HG03280 (cell line): ENCODE results near the gene APEX1.
"Not testable (repeated sequence)": the region's sequence is repeated elsewhere in the genome, so short reads cannot be mapped to it uniquely, and the experiment has no call there.

Experiments
- ATAC-seq: cut with Tn5 transposase; IDR thresholded peaks from one replicate; pipeline ENCODE4 v1.9.1; 2021; ENCODE audit warnings: mild to moderate bottlenecking, moderate library complexity; ENCODE audit not compliant: unreplicated experiment

APEX1 gene

GRCh38 chr14:20435582-20436362 is 19.3 kb upstream of the APEX1 start, which contains the start of gene KLHL33:
Gene KLHL33 (minus strand): TSS chr14:20436166. CDS start chr14:20435811, 355 bp downstream.
- no peak for ATAC-seq

DNA sequence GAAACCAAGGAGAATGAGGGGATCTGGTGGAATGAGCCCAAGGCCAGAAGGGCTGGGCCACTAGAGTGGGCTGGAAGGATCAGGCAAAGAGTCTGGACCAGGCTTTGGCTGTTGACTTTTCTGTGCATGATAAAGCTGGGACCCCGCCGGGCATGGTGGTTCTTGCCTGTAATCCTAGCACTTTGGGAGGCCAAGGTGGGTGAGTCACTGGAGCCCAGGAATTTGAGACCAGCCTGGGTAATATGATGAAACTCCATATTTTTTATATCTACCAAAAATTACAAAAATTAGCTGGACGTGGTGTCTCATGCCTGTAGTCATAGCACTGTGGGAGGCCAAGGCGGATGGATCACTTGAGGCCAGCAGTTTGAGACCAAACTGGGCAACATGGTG is 18.7 kb upstream of the APEX1 start:
- no peak for ATAC-seq

DNA sequence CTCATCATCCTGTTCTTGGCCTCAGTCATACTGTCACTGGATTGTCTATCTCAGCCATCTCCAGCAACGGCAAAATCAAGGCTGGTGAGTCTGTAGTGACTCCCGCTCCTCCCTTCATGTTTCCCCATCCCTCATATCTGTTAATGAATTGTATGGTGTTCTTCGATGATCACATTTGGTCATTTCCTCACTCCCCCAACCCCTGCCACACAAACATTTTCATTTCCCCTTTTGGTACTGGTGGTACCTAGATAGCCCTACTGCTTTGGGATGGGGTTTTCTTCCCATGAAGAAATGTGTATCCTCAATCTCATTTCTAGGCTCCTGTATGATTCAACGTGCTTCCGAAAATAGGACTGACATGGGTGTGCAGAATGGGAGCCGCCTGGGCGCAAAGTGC is 16.4 kb upstream of the APEX1 start:
- no peak for ATAC-seq

DNA sequence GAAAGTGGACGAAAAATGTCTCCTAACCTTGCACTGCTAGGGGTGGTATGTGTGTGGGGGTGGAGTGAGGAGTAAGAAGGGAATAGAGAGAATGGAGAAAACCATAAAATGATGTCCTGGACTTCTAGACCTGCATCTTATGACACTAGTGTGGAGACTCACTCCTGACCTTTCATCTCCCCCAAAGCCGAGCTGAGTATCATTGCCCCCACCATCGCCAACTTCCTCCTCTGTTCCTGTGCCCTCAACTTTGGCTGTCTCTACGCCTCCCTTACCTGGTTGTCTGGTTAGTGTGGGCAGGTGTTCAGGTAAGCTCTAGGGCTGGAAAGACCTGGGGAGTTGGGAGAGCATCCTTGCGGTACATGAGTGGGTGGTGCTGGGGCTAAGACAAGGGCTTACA is 14.6 kb upstream of the APEX1 start:
- ATAC-seq = no peak

DNA sequence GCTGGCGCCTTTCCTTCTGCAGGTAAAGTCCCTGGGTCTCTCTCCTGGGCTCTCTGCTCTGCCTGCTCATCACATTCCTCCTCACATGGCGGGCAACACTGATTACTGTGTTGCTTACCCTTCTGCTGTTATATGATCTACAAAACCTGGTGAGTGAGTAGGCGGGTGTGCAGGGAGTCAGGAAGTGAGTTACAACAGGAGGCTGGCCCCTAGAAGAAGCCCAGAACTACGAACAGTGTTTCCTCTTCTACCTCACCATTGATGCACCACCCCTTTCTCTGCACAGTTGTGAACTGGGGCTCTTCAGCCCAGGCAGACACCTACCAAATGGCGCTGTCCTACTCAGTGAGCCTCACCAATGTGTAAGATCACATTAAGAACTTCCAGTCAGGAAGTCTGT is 14.1 kb upstream of the APEX1 start:
- ATAC-seq = no peak

DNA sequence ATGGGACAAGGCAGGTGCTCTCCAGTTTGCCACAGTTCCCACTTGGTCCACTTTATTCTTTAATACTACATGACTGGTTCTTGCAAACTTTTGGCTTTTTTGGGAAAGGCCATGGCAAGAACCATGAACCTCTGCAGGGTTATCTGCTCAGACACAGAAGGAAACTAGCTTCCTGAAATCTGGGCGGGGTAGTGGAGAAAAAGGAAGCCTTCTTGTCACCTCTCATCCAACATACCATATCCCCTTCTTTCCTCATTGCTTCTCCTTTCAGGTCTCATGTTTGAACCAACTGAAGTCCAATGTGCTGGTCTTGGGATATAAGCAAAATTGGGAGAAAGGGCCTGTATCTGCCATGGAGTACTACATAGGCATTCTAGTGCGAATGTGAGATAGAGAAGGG is 13.6 kb upstream of the APEX1 start:
- no peak for ATAC-seq

- not testable (repeated sequence) for ATAC-seq
Measured at GRCh38 chr14:20443650-20444049, 11.4 kb upstream of the APEX1 start.

DNA sequence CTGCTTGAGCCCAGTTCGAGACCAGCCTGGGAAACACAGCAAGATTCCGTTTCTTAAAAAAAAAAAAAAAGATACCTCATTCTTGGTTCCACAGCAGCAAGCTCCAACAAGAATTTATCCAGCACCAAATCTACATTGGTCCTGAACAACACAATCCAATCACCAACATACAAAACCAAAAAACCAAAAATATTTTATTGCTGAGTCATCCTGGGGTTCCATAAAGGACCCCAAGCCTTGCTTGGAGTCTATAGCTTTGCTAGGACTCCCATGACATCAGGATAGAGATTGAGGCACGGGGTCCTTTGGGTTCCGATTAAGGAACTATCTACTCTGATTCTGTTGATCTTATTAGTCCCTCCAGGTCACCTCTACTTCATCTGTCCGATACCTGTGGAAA is 8.1 kb upstream of the APEX1 start:
- no peak for ATAC-seq

GRCh38 chr14:20452831-20453230 is 2.2 kb upstream of the APEX1 start:
- ATAC-seq = not testable (repeated sequence)

- peak; percentile 42 for ATAC-seq
Measured at GRCh38 chr14:20455355-20456300, 602 bp downstream of the APEX1 start.

DNA sequence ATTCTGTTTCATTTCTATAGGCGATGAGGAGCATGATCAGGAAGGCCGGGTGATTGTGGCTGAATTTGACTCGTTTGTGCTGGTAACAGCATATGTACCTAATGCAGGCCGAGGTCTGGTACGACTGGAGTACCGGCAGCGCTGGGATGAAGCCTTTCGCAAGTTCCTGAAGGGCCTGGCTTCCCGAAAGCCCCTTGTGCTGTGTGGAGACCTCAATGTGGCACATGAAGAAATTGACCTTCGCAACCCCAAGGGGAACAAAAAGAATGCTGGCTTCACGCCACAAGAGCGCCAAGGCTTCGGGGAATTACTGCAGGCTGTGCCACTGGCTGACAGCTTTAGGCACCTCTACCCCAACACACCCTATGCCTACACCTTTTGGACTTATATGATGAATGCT is 1.9 kb downstream of the APEX1 start:
- no peak for ATAC-seq

GRCh38 chr14:20458031-20458789 is 3.2 kb downstream of the APEX1 start:
- no peak for ATAC-seq

GRCh38 chr14:20460458-20461224 is 5.6 kb downstream of the APEX1 start:
- ATAC-seq = peak; percentile 8

- ATAC-seq = peak; percentile 91
Measured at GRCh38 chr14:20461225-20462141, 6.5 kb downstream of the APEX1 start, which contains the start of gene PIP4P1. Gene PIP4P1 (minus strand): TSS chr14:20461434. CDS start chr14:20461325, 109 bp downstream.

DNA sequence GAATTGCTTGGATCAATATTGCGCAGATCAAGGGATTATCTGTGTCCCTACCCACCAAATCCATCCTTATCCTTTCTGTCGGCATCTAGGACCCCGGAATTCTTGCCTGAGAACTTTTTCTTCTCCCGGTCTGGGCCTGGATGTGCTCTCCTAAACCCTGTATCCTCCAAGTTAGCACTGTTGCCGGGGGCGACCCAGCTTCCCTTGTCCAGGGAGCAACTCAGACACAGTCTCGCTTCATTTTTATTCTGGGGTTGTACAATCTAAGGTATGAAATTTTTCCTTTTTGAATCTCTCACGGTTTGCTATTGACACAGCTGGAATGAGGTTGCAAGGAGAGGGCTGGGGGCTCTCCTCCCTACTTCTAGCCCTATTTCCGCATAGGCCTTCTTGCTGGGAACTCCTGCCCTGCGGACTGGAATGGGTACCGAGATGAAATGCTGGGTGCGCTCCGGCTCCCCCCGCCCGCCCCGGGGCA is 13.8 kb downstream of the APEX1 start:
- no peak for ATAC-seq

DNA sequence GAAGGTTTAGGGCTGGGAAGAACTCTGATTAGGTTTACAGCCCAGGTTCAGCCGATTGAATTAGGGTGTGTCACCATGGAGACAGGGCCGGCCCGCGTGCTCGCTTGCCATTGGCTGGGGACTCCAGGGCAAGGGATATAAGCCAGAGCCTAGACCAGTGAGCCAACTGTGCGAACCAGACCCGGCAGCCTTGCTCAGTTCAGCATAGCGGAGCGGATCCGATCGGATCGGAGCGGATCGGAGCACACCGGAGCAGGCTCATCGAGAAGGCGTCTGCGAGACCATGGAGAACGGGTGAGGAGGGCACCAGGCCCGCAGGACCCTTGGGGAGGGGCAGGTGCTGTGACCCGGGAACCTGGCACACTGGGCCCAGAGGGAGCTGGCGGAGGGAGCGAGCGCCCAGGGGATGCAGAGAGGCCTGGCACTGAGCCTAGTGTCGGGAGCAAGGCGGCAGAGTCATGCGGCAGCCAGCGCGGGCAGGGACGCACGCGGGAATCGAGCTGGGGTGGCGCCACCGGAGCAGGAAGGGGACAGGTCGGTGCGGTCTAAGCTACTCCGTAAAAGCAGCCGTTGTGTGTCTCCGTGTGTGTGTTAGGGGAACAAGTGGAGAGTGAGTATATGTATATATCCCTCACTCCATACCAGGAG is 14.3 kb downstream of the APEX1 start, which contains the start of gene PNP:
Gene PNP, plus strand, starts transcription at position 165 of the 648 bp plus-strand sequence. Its CDS starts 119 bp downstream, at position 284.
- ATAC-seq = peak; percentile 91

- ATAC-seq = peak; percentile 31
Measured at GRCh38 chr14:20469890-20470602, 15.0 kb downstream of the APEX1 start.

DNA sequence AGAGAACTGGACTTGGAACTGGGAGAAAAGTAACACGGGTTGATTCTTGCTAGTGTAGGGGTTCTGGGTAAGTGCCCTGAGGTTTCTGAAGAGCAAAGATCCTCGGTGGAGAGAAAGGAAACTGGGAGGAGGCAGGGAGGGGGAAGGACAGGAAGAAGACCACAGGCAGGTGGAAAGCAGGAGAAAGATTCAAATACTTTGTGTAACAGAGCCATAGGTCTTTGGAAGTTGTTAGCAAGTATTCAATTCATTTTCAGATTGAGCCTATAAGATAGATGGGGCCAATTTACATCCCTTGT is 15.5 kb downstream of the APEX1 start:
- ATAC-seq = no peak
